Measurements from ENCODE around the gene RHBDL1. TPM values are rescaled to one million over a fixed set of nuclear protein-coding genes. Genes with fewer than 3 reads are reported as not detected.

The RHBDL1 gene
- total and polyA plus RNA-seq, 4 donors: 0.35 to 0.84 (median 0.70) TPM

DNA sequence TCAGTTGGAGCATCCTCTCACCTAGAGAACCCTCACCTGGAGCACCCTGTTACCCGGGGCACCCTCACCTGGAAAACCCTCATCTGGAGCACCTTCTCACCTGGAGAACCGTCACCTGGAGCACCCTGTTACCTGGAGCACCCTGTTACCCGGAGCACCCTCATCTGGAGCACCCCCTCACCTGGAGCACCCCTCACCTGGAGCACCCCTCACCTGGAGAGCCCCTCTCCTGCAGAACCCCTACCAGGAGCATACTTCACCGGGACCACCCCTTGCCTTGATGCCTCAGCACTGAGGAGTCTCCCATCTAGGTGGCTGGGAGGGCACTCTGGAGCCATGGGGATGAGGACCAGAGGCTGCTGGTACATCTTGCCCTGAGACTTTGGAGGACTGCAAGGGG is 33.5 kb downstream of the RHBDL1 start:
- Histone ChIP-seq H3K9me3 (ENCODE audit: control insufficient read depth in 4 of 4, low read length in 3 of 4) (no peaks in the 10 kb centered on the region), H3K4me1 (ENCODE audit: control insufficient read depth in 4 of 4, insufficient read depth in 4 of 4, low read length in 3 of 4) (peaks cover 0 to 4% (median 0%) of the 10 kb centered on the region in 4 donors), H3K9ac (ENCODE audit: low read depth in 1 of 2, low read length in 2 of 2) (no peak overlapping the region), H3K4me3 (ENCODE audit: low read depth in 1 of 3, low read length in 3 of 3) (no peak overlapping the region), H3K36me3 (ENCODE audit: control insufficient read depth in 4 of 4, insufficient read depth in 3 of 4, low read depth in 1 of 4, low read length in 3 of 4) (no peaks in the 10 kb centered on the region), H3K27me3 (ENCODE audit: control insufficient read depth in 4 of 4, insufficient read depth in 4 of 4, low read length in 3 of 4) (peaks cover 4 to 18% (median 9%) of the 10 kb centered on the region in 4 donors), H3K27ac (ENCODE audit: low read depth in 1 of 2, low read length in 2 of 2) (no peak overlapping the region)
- TF ChIP-seq HNF4A (conservative IDR thresholded peaks at IDR 0.05): no peak
- TF ChIP-seq ATF3 (IDR thresholded peaks at IDR 0.05): no peak
- no peak for TF ChIP-seq TAF1 (conservative IDR thresholded peaks at IDR 0.05)
- TF ChIP-seq YY1 (IDR thresholded peaks at IDR 0.05): no peak
- TF ChIP-seq GABPA (IDR thresholded peaks at IDR 0.05 in 1 of 2, conservative IDR thresholded peaks at IDR 0.05 in 1 of 2): no peak
- no peak for TF ChIP-seq CTCF (IDR thresholded peaks at IDR 0.05; ENCODE audit: low read depth, low read length, missing input control)
- no peak for TF ChIP-seq RAD21 (IDR thresholded peaks at IDR 0.05)
- no peak for TF ChIP-seq FOXA2 (IDR thresholded peaks at IDR 0.05)
- no peak for TF ChIP-seq MAX (IDR thresholded peaks at IDR 0.05)
- no peak for TF ChIP-seq SP1 (IDR thresholded peaks at IDR 0.05)
- TF ChIP-seq NR2F2 (IDR thresholded peaks at IDR 0.05): no peak
- TF ChIP-seq EGR1 (IDR thresholded peaks at IDR 0.05; ENCODE audit: low read depth in 2 of 2): no peak
- TF ChIP-seq JUND (IDR thresholded peaks at IDR 0.05): no peak
- TF ChIP-seq HNF4G (IDR thresholded peaks at IDR 0.05): no peak
- TF ChIP-seq FOXA1 (IDR thresholded peaks at IDR 0.05): no peak
- no peak for TF ChIP-seq RXRA (IDR thresholded peaks at IDR 0.05)
- TF ChIP-seq, protein P1, sequence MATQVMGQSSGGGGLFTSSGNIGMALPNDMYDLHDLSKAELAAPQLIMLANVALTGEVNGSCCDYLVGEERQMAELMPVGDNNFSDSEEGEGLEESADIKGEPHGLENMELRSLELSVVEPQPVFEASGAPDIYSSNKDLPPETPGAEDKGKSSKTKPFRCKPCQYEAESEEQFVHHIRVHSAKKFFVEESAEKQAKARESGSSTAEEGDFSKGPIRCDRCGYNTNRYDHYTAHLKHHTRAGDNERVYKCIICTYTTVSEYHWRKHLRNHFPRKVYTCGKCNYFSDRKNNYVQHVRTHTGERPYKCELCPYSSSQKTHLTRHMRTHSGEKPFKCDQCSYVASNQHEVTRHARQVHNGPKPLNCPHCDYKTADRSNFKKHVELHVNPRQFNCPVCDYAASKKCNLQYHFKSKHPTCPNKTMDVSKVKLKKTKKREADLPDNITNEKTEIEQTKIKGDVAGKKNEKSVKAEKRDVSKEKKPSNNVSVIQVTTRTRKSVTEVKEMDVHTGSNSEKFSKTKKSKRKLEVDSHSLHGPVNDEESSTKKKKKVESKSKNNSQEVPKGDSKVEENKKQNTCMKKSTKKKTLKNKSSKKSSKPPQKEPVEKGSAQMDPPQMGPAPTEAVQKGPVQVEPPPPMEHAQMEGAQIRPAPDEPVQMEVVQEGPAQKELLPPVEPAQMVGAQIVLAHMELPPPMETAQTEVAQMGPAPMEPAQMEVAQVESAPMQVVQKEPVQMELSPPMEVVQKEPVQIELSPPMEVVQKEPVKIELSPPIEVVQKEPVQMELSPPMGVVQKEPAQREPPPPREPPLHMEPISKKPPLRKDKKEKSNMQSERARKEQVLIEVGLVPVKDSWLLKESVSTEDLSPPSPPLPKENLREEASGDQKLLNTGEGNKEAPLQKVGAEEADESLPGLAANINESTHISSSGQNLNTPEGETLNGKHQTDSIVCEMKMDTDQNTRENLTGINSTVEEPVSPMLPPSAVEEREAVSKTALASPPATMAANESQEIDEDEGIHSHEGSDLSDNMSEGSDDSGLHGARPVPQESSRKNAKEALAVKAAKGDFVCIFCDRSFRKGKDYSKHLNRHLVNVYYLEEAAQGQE (IDR thresholded peaks at IDR 0.05): no peak
- DNase-seq (ENCODE audit: low spot score): no peak
- 66% methylated on average over 4 of the region's 4 CpGs for WGBS

DNA sequence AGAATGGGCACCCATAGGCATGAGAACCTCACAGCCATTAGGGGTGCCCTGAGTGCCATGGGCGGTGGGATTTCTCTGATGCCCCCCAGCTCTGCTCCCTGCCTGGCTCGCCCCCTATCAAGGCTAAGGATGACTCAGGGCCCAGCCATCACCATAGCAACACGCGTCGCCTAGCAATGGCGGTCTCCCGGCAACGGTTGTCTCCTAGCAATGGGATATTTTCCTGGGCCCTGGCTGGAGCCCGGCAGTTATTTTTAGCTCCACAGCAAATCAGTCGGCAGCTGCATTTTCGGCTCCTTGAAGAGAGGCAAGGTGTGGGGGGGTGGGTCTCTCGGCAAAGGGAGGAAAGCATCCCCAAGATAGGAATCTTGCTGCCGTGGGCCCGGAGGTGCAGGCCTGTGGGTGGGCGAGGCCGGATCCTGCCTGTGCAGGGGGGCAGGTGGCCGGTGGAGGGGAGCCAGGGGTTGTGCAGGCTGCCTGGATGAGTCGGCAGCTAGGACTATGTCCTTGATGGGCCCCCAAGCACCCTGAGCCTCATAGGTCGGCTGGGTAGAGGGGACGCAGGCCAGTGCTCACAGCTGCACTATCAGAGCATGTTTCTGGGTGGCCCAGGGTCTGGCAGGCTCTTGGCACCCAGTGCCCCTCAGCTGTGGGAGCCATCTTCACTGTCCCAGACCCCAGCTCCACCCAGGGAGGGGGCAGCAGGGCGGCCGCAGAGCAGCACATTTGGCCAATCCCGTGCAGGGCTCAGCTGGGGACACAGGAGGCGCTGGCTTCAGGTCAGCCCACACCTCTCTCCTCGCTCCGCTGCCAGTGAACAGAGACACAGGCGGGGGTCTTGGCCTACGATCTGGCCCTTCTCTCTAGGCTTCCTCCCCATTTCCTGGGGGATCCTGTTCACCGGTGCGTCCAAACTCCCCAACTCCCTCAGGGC is 34.4 kb downstream of the RHBDL1 start:
- DNase-seq (ENCODE audit: low spot score): no peak
- Histone ChIP-seq H3K4me3 (ENCODE audit: low read depth in 1 of 3, low read length in 3 of 3) (no peak overlapping the region), H3K36me3 (ENCODE audit: control insufficient read depth in 4 of 4, insufficient read depth in 3 of 4, low read depth in 1 of 4, low read length in 3 of 4) (no peaks in the 10 kb centered on the region), H3K27me3 (ENCODE audit: control insufficient read depth in 4 of 4, insufficient read depth in 4 of 4, low read length in 3 of 4) (peaks cover 4 to 18% (median 7%) of the 10 kb centered on the region in 4 donors), H3K9me3 (ENCODE audit: control insufficient read depth in 4 of 4, low read length in 3 of 4) (no peaks in the 10 kb centered on the region), H3K27ac (ENCODE audit: low read depth in 1 of 2, low read length in 2 of 2) (no peak overlapping the region), H3K9ac (ENCODE audit: low read depth in 1 of 2, low read length in 2 of 2) (no peak overlapping the region), H3K4me1 (ENCODE audit: control insufficient read depth in 4 of 4, insufficient read depth in 4 of 4, low read length in 3 of 4) (peaks cover 0 to 8% (median 4%) of the 10 kb centered on the region in 4 donors)
- 34% methylated on average over 30 of the region's 30 CpGs for WGBS
- no peak for TF ChIP-seq GABPA (IDR thresholded peaks at IDR 0.05 in 1 of 2, conservative IDR thresholded peaks at IDR 0.05 in 1 of 2)
- TF ChIP-seq HNF4A (conservative IDR thresholded peaks at IDR 0.05): no peak
- TF ChIP-seq, protein P1 (IDR thresholded peaks at IDR 0.05): no peak

Measured in liver (tissue), 9 donors.